Neural progenitor cell (in vitro differentiated cells): ENCODE results near the gene C1orf21. TPM values are rescaled to one million over a fixed set of nuclear protein-coding genes. Genes with fewer than 3 reads are reported as not detected.

ENCODE experiments used
- DNase-seq: peaks from one replicate; pipeline ENCODE4 v3.0.0-alpha.2; 2016; ENCODE audit warnings: low spot score
- H2AFZ ChIP-seq: fragments of 200-600 bp; sonication (generic); replicated peaks from 2 replicates; pipeline ENCODE4 v1.6.1; 2016; ENCODE audit warnings: antibody characterized with exemption
- H3F3A ChIP-seq: fragments of 200-600 bp; sonication (generic); 2 replicates; pipeline ENCODE4 v1.6.1; 2016; ENCODE audit warnings: antibody characterized with exemption, low read depth
- H3K27ac ChIP-seq: fragments of 200-600 bp; sonication (generic); 2 replicates; pipeline ENCODE4 v1.5.1; 2016; ENCODE audit warnings: mild to moderate bottlenecking
- H3K27me3 ChIP-seq: fragments of 200-600 bp; sonication (generic); 2 replicates; pipeline ENCODE4 v1.6.1; 2016; ENCODE audit warnings: mild to moderate bottlenecking, moderate library complexity
- H3K36me3 ChIP-seq: fragments of 200-600 bp; sonication (generic); 2 replicates; pipeline ENCODE4 v1.5.1; 2016
- H3K4me1 ChIP-seq: fragments of 200-600 bp; sonication (generic); 2 replicates; pipeline ENCODE4 v1.6.1; 2016; ENCODE audit warnings: mixed run types
- H3K4me2 ChIP-seq: fragments of 200-600 bp; sonication (generic); 2 replicates; pipeline ENCODE4 v1.6.1; 2016
- H3K4me3 ChIP-seq: fragments of 200-600 bp; sonication (generic); 2 replicates; pipeline ENCODE4 v1.5.1; 2016
- H3K79me2 ChIP-seq: fragments of 200-600 bp; sonication (generic); 2 replicates; pipeline ENCODE4 v1.6.1; 2016; ENCODE audit warnings: low read depth
- H3K9ac ChIP-seq: fragments of 200-600 bp; sonication (generic); 2 replicates; pipeline ENCODE4 v1.6.1; 2016
- H3K9me3 ChIP-seq: fragments of 200-600 bp; sonication (generic); 2 replicates; pipeline ENCODE4 v1.5.1; 2016; ENCODE audit warnings: low read depth
- H4K20me1 ChIP-seq: fragments of 200-600 bp; sonication (generic); 2 replicates; pipeline ENCODE4 v1.6.1; 2016; ENCODE audit warnings: low read depth
- H3K27ac Mint-ChIP-seq: 3 replicates; pipeline ENCODE4 v1.8.0; 2021; ENCODE audit warnings: mixed read lengths
- H3K27me3 Mint-ChIP-seq: 2 replicates; pipeline ENCODE4 v1.8.0; 2022; ENCODE audit warnings: low read depth, mild to moderate bottlenecking, inconsistent platforms, moderate library complexity, mixed read lengths; ENCODE audit not compliant: insufficient read depth
- H3K36me3 Mint-ChIP-seq: 3 replicates; pipeline ENCODE4 v1.8.0; 2021; ENCODE audit warnings: mixed read lengths
- H3K4me1 Mint-ChIP-seq: 3 replicates; pipeline ENCODE4 v1.8.0; 2021; ENCODE audit warnings: mixed read lengths
- H3K4me3 Mint-ChIP-seq: 3 replicates; pipeline ENCODE4 v1.8.0; 2021; ENCODE audit warnings: mild to moderate bottlenecking, moderate library complexity, mixed read lengths
- H3K9me3 Mint-ChIP-seq: 3 replicates; pipeline ENCODE4 v1.8.0; 2020; ENCODE audit warnings: mixed read lengths
- EZH2 ChIP-seq: fragments of 200-600 bp; sonication (generic); IDR thresholded peaks from 2 replicates; pipeline ENCODE4 v1.6.1; 2017; ENCODE audit warnings: antibody characterized with exemption, mild to moderate bottlenecking, moderate library complexity
- EZH2phosphoT487 ChIP-seq: fragments of 200-600 bp; sonication (generic); IDR thresholded peaks from 2 replicates; pipeline ENCODE4 v1.6.1; 2017; ENCODE audit warnings: antibody characterized with exemption
- total RNA-seq: library from RNA; depleted of rRNA; stranded (reverse); fragments of >200 nt; gene quantifications from 2 replicates; pipeline ENCODE4 v1.2.3, GENCODE V29; 2015; ENCODE audit warnings: low replicate concordance
- TF ChIP-seq, protein P1 (sequence below): fragments of 200-600 bp; sonication (generic); IDR thresholded peaks from 2 replicates; pipeline ENCODE4 v1.5.1; 2017; ENCODE audit warnings: antibody characterized with exemption, mild to moderate bottlenecking

The C1orf21 gene
- total RNA-seq, 1 donor from 2014 or later, result 117 TPM

- Histone ChIP-seq H3F3A (peaks cover 43% of the 10 kb centered on the region), H3K9ac (no peak overlapping the region), H3K4me2 (no peak overlapping the region), H3K36me3 (no peaks in the 10 kb centered on the region), H3K9me3 (no peaks in the 10 kb centered on the region), H4K20me1 (no peaks in the 10 kb centered on the region), H2AFZ (peak overlapping the region; percentile 32), H3K4me1 (peaks cover 47% of the 10 kb centered on the region), H3K27me3 (no peaks in the 10 kb centered on the region), H3K79me2 (no peaks in the 10 kb centered on the region), H3K27ac (no peak overlapping the region), H3K4me3 (no peak overlapping the region)
- no peaks in the 10 kb centered on the region for H3K36me3 Mint-ChIP-seq
- TF ChIP-seq EZH2 (no peak), EZH2phosphoT487 (no peak)
- TF ChIP-seq, protein P1, sequence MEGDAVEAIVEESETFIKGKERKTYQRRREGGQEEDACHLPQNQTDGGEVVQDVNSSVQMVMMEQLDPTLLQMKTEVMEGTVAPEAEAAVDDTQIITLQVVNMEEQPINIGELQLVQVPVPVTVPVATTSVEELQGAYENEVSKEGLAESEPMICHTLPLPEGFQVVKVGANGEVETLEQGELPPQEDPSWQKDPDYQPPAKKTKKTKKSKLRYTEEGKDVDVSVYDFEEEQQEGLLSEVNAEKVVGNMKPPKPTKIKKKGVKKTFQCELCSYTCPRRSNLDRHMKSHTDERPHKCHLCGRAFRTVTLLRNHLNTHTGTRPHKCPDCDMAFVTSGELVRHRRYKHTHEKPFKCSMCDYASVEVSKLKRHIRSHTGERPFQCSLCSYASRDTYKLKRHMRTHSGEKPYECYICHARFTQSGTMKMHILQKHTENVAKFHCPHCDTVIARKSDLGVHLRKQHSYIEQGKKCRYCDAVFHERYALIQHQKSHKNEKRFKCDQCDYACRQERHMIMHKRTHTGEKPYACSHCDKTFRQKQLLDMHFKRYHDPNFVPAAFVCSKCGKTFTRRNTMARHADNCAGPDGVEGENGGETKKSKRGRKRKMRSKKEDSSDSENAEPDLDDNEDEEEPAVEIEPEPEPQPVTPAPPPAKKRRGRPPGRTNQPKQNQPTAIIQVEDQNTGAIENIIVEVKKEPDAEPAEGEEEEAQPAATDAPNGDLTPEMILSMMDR, result no peak
- H3K4me3 Mint-ChIP-seq, result no peak overlapping the region
- no peak for DNase-seq
- H3K4me1 Mint-ChIP-seq, result peaks cover 24% of the 10 kb centered on the region
- H3K27me3 Mint-ChIP-seq, result no peaks in the 10 kb centered on the region
- no peaks in the 10 kb centered on the region for H3K9me3 Mint-ChIP-seq
- no peak overlapping the region for H3K27ac Mint-ChIP-seq
These were observed 271.2 kb downstream of the C1orf21 start for GRCh38 chr1:184658055-184658454.

DNA sequence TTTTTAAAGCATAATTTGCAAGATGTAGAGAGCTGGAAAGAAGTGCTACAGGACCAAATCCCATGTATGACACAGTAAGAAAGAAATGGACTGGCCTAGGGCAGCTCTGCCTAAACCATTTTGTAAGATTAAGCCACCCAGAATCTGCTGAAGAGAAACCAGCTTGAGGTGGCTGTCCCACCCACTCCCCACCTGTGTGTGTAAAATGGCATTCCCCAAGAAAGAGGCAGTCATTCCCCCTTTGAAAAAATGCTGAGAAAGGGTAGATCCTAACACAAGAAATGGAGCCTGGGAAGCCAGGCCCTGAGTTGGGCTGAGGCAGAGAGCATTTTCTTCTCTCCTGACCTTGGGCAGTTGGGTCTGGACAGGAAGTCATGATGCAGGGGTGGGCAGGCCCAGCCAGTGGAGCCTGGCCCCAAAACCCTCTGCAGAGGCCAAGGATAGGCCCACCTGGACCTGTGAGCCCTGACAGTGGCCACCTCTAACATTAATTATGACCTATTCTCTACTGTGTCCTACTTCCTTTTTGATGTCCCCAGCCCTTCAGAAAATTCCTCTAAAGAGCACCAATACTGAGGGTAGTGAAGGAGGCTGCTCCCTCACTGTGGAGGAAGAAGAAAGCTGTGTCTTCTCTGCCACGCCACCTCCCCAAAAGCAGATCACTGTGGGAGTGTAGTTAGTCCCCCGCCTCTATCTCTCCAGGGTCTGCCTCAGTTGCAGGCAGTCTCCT is 273.8 kb downstream of the C1orf21 start:
- Mint-ChIP-seq H3K4me3 (no peak overlapping the region), H3K9me3 (no peaks in the 10 kb centered on the region), H3K4me1 (peaks cover 35% of the 10 kb centered on the region), H3K27me3 (peaks cover 7% of the 10 kb centered on the region), H3K36me3 (no peaks in the 10 kb centered on the region), H3K27ac (peak overlapping the region; percentile 9)
- H2AFZ ChIP-seq, result no peak overlapping the region
- peaks cover 56% of the 10 kb centered on the region for H3K4me1 ChIP-seq
- H3K79me2 ChIP-seq, result no peaks in the 10 kb centered on the region
- no peak for DNase-seq
- no peaks in the 10 kb centered on the region for H4K20me1 ChIP-seq
- TF ChIP-seq EZH2phosphoT487 (no peak), EZH2 (no peak)
- TF ChIP-seq, protein P1, result no peak
- H3K36me3 ChIP-seq, result no peaks in the 10 kb centered on the region
- H3F3A ChIP-seq, result peaks cover 60% of the 10 kb centered on the region
- peak overlapping the region; percentile 33 for H3K4me2 ChIP-seq
- H3K27me3 ChIP-seq, result no peaks in the 10 kb centered on the region
- no peak overlapping the region for H3K4me3 ChIP-seq
- no peak overlapping the region for H3K27ac ChIP-seq
- no peak overlapping the region for H3K9ac ChIP-seq
- no peaks in the 10 kb centered on the region for H3K9me3 ChIP-seq

GRCh38 chr1:184661801-184662200 is 275.0 kb downstream of the C1orf21 start:
- Histone ChIP-seq H4K20me1 (no peaks in the 10 kb centered on the region), H3K4me3 (no peak overlapping the region), H3K9ac (no peak overlapping the region), H3F3A (peaks cover 60% of the 10 kb centered on the region), H3K4me2 (peak overlapping the region; percentile 33), H3K4me1 (peaks cover 57% of the 10 kb centered on the region), H3K27ac (peak overlapping the region; percentile 59), H3K9me3 (no peaks in the 10 kb centered on the region), H2AFZ (no peak overlapping the region), H3K27me3 (no peaks in the 10 kb centered on the region), H3K36me3 (no peaks in the 10 kb centered on the region), H3K79me2 (no peaks in the 10 kb centered on the region)
- Mint-ChIP-seq H3K27me3 (peaks cover 7% of the 10 kb centered on the region), H3K27ac (peak overlapping the region; percentile 36), H3K9me3 (no peaks in the 10 kb centered on the region), H3K4me1 (peaks cover 35% of the 10 kb centered on the region), H3K36me3 (no peaks in the 10 kb centered on the region), H3K4me3 (no peak overlapping the region)
- DNase-seq, result peak; percentile 50
- TF ChIP-seq, protein P1, result no peak
- TF ChIP-seq EZH2phosphoT487 (no peak), EZH2 (no peak)
